Right lobe of liver (tissue), 4 donors: ENCODE data around the gene CBX6.

Experiments used
- POLR2A ChIP-seq: fragments of 450-650 bp; IDR thresholded peaks from one replicate; pipeline ENCODE4 v1.6.1; 2017; ENCODE audit warnings: antibody characterized with exemption, mild to moderate bottlenecking
- TF ChIP-seq, protein P1 (sequence below), 4 donors: fragments of 200-600 bp in 3 of 4; fragments of 450-650 bp in 1 of 4; IDR thresholded peaks; one replicate each; pipeline versions ENCODE4 v1.5.1 to v1.8.0; 2016 to 2022; ENCODE audit warnings: antibody characterized with exemption in 4 of 4, mild to moderate bottlenecking in 2 of 4
- donor health status: DM: no; HTN: no; CAD: no.
- donor health status: DM: no; HTN: no; CAD: no.
- donor health status: DM: no; HTN: yes; CAD: no.

DNA sequence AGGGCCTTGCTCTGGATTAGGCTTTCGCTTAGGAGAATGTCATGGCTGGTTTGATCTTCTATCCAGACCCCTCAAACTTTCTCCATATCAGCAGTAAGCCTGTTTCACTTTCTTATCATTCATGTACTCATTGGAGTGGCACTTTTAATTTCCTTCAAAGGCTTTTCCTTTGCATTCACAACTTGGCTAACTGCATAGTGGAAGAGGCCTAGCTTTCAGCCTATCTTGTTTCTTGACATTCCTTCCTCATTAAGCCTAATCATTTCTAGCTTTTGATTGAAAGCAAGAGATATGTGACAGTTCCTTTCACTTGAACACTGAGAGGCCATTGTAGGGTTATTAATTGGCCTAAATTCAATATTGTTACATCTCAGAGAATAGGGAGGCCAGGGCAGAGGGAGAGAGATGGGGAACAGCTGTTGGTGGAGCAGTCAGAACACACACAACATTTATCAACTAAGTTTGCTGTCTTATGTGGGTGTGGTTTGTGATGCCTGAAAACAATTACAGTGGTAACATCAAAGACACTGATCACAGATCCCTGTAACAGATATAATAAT, 47.7 kb upstream of the CBX6 start:
- TF ChIP-seq, protein P1, sequence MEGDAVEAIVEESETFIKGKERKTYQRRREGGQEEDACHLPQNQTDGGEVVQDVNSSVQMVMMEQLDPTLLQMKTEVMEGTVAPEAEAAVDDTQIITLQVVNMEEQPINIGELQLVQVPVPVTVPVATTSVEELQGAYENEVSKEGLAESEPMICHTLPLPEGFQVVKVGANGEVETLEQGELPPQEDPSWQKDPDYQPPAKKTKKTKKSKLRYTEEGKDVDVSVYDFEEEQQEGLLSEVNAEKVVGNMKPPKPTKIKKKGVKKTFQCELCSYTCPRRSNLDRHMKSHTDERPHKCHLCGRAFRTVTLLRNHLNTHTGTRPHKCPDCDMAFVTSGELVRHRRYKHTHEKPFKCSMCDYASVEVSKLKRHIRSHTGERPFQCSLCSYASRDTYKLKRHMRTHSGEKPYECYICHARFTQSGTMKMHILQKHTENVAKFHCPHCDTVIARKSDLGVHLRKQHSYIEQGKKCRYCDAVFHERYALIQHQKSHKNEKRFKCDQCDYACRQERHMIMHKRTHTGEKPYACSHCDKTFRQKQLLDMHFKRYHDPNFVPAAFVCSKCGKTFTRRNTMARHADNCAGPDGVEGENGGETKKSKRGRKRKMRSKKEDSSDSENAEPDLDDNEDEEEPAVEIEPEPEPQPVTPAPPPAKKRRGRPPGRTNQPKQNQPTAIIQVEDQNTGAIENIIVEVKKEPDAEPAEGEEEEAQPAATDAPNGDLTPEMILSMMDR (IDR thresholded peaks at IDR 0.05) = no peak
- TF ChIP-seq POLR2A = no peak
